Astrocyte of the cerebellum (primary cell): ENCODE data around the gene ANKLE2.
"Not testable (repeated sequence)": the region's sequence is repeated elsewhere in the genome, so short reads cannot be mapped to it uniquely, and the experiment has no call there.

ENCODE experiments used
- DNase-seq: peaks from one replicate; pipeline ENCODE4 v3.0.0-alpha.2; 2011; ENCODE audit warnings: low read depth
- H3K4me3 ChIP-seq: 2 replicates; pipeline ENCODE4 v1.5.1; 2011; ENCODE audit warnings: mild to moderate bottlenecking, low read depth, low read length, moderate library complexity
- CTCF ChIP-seq: IDR thresholded peaks from 2 replicates; pipeline ENCODE4 v1.5.1; 2012; ENCODE audit warnings: low read length, low read depth, moderate library complexity, mild to moderate bottlenecking; ENCODE audit errors: missing control alignments
- in situ Hi-C: cut with HindIII; loops from 2 replicates; pipeline ENCODE4 v1.10.0; 2017; ENCODE audit warnings: low sequenced_read_pairs

ANKLE2 gene

DNA sequence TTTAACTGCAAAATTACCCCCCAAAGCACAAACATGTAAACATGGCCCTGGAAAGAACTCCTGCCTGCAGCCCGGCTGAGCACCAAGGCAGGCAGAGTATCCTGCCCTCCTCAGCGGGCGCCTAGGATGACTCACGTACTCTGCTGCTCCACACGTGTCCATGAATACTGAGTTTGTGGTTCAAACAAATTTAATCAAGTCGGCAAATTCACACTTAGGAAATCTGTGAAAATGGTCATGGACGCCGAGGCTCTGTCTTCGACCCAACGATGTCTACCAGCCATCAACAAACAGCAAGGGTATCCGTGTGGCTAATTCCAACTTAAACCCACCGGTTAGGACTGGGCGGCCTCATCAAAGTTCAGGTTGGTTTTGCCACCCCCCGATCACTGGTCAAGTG, 41.5 kb upstream of the ANKLE2 start:
- TF ChIP-seq CTCF, result no peak
- in situ Hi-C loops, result no loop called here
- no peak overlapping the region for H3K4me3 ChIP-seq
- no peak for DNase-seq

GRCh38 chr12:132801741-132802140, 40.1 kb upstream of the ANKLE2 start:
- DNase-seq, result no peak
- in situ Hi-C loops, result no loop called here
- TF ChIP-seq CTCF, result no peak
- no peak overlapping the region for H3K4me3 ChIP-seq

DNA sequence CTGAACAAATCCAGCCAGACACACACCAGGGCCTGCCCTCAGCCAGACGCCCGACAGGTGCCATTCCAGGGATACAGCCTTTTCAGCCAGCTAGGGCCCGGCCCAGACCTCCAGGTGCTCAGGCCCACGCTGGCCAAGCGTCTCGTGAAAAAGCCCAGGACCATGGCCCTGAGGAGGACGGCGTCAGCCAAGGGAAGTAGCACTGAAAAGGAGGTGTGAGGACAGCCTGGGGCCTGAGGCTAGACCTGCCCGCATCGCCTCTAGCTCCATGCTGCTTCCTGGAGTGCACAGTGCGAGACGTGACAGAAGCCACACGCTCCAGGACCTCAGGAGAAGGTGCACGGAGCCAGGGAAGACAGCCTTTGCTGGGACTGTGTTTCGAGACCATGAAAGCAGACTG, 37.2 kb upstream of the ANKLE2 start:
- no peak for DNase-seq
- no peak for TF ChIP-seq CTCF
- no peak overlapping the region for H3K4me3 ChIP-seq
- in situ Hi-C loops, result no loop called here

DNA sequence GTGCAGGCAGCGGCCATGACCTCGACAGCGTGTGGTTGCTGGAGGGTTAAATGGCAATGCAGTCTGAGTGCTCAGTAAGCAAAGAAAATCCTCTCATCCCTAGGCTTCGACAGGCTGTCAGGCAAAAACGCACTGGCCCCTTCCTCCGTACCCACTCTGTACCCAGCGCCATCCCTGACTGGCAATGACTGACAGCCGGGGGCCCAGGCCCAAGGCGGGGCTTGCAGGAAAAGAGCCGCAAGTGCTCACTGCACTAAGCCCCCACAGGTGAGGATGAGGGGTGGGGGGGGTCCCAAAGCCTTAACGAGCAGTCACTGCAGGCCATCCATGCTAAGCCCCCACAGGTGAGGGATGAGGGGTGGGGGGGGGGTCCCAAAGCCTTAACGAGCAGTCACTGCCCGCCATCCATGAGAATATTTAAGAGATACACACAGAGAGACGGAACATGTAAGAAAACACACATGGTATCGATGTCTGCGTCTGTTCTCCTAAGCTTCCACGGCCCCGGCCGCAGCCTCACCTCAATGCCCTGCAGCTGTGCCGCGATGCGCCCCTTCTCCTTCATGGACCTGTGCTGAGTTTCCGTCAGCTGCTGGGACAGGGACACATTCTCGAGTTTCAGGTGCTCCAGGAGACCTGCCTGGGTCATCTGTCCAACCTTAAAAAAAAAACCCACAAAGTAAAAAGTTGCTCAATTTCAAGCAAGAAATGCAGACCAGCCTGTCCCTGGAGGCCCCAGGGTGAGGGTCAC, 36.4 kb upstream of the ANKLE2 start:
- in situ Hi-C loops, result no loop called here
- no peak for DNase-seq
- TF ChIP-seq CTCF, result no peak
- no peak overlapping the region for H3K4me3 ChIP-seq

DNA sequence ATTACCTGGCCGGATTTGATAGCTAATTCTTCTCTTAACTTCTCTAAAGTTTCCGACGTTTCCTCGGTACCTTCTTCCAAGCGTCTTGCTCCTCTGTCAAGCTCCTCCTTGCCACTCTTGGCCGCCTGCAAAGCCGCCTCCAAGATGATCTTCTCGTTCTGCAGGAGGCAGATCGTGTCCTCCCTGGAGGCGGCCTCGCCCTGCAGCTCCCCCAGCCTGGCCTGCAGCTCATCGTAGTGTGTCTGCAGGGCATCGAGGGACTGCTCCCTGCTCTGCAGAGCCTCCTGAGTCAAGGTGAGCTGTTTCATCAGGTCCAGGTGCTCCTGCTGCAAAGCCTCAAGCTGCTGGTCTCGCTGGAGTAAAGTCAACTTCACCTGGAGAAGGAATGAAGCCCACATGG, 34.2 kb upstream of the ANKLE2 start:
- in situ Hi-C loops, result no loop called here
- DNase-seq, result no peak
- no peak for TF ChIP-seq CTCF
- H3K4me3 ChIP-seq, result no peak overlapping the region

- H3K4me3 ChIP-seq, in situ Hi-C loops, DNase-seq: not testable (repeated sequence)
Measured at GRCh38 chr12:132791940-132792339, 30.3 kb upstream of the ANKLE2 start.

- DNase-seq, result no peak
- in situ Hi-C loops, result no loop called here
- TF ChIP-seq CTCF, result no peak
- H3K4me3 ChIP-seq, result no peak overlapping the region
Measured at GRCh38 chr12:132789099-132789471, 27.5 kb upstream of the ANKLE2 start.
